Heart left ventricle (tissue), 13 donors: ENCODE measurements around the gene PFKP.

Experiments
- CTCF ChIP-seq, 12 donors: fragments of 200-600 bp; sonication (generic) in 4 of 12; IDR thresholded peaks; one replicate each; pipeline versions ENCODE4 v1.5.0 to v1.8.0; 2018 to 2022; ENCODE audit warnings: antibody characterized with exemption in 12 of 12, mild to moderate bottlenecking in 5 of 12
- POLR2A ChIP-seq, 2 donors: fragments of 450-650 bp; IDR thresholded peaks; one replicate each; pipeline ENCODE4 v1.6.1; 2017; ENCODE audit warnings: antibody characterized with exemption in 2 of 2, mild to moderate bottlenecking in 2 of 2, moderate library complexity in 2 of 2
- donor health status: ischemic (EF 13 %, LVEDD 7.1; RV severe dilation, severe dysfunction).
- donor health status: DM: no; HTN: yes; CAD: no.
- donor health status: DM: no; HTN: no; CAD: no.
- donor health status: ischemic (EF 25% LVEDD 6.9; RV normal size, moderate dysfunction).
- donor health status: ischemic (EF 25% LVEDD 5.7; RV mildly dilated, moderate dysfunction).
- donor health status: ischemic (EF 35%, LVEDD 5.7; RV mildly dilated, moderate dysfunction).
- donor health status: nonischemic (EF 11% LVEDD 7.7; RV severe dilation, severe dysfunction).
- donor health status: DM: yes; HTN: yes; CAD: no.
- donor health status: PGD.
- donor health status: ischemic (EF 29% LVEDD 5.4; RV normal size, mild dysfunction).
- donor health status: nonischemic (EF 23%, LVEDD 6.1; RV moderate dilation, normal function).

DNA sequence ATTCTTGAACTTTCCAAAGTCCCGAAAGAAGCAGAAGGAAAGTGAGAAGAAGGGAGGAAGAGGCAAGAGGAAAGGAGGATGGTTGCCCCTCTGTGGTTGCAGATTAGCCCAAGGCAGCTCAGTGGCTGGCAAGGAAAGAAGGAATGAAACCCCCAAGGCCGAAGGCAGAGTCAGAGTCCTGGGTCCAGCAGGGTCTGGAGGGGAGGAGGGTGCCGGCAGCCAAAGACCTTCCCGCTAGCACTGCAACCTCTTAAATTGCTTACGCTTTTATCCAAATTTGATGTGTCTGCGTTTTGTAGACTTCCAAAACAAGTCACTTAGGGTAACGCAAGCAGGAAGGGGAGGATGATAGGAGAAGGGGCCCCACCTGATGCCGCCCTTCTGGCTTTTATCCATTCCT is 7.4 kb upstream of the PFKP start:
- TF ChIP-seq CTCF (IDR thresholded peaks at IDR 0.05) (no peak), POLR2A (IDR thresholded peaks at IDR 0.05) (no peak)
